SK-N-SH (cell line): ENCODE measurements around the gene ZAP70. TPM values are rescaled to one million over a fixed set of nuclear protein-coding genes. Genes with fewer than 3 reads are reported as not detected.

Source experiments
- CTCF ChIA-PET: fragments of 300-600, 350-600 bp; formaldehyde crosslinking; extraction: SDS; loops from one replicate; lab custom pipeline; 2021; lab: Yijun Ruan, JAX
- POLR2A ChIA-PET: fragments of 350-600 bp; sonication (Branson Sonifier 250); formaldehyde crosslinking; extraction: SDS; loops from one replicate; lab custom pipeline; 2020; ENCODE audit warnings: antibody characterized with exemption, inconsistent platforms; lab: Yijun Ruan, JAX
- DNase-seq: peaks from one replicate; pipeline ENCODE4 v3.0.0; 2012
- H2AFZ ChIP-seq: fragments of 200-600 bp; sonication (generic); 2 replicates; pipeline ENCODE4 v1.8.1; 2016; ENCODE audit warnings: antibody characterized with exemption, mild to moderate bottlenecking, low read depth
- H3F3A ChIP-seq: fragments of 200-600 bp; sonication (generic); replicated peaks from 2 replicates; pipeline ENCODE3; 2016; ENCODE audit warnings: antibody characterized with exemption, mild to moderate bottlenecking; ENCODE audit not compliant: insufficient read depth
- H3K27ac ChIP-seq, 2 experiments: fragments of 200-500 bp in 1 of 2; fragments of 200-600 bp in 1 of 2; sonication (Bioruptor generic) in 1 of 2; sonication (generic), shearing (Covaris generic) in 1 of 2; 2 replicates each; pipeline versions ENCODE4 v1.5.1 to v1.6.1; 2014 to 2016; ENCODE audit warnings: low read depth in 2 of 2, inconsistent platforms in 1 of 2, low read length in 1 of 2, mild to moderate bottlenecking in 1 of 2, mixed read lengths in 1 of 2
- H3K27me3 ChIP-seq: fragments of 200-600 bp; sonication (generic), shearing (Covaris generic); 2 replicates; pipeline ENCODE4 v1.6.1; 2016; ENCODE audit warnings: mixed run types; ENCODE audit not compliant: insufficient read depth
- H3K36me3 ChIP-seq, 2 experiments: fragments of 200-500 bp in 1 of 2; fragments of 200-600 bp in 1 of 2; sonication (Bioruptor generic) in 1 of 2; sonication (generic) in 1 of 2; replicated peaks in 1 of 2; 2 replicates each; pipeline versions ENCODE3 to v1.5.1; 2014 to 2016; ENCODE audit warnings: low read length in 1 of 2, mild to moderate bottlenecking in 1 of 2; ENCODE audit not compliant: insufficient read depth in 2 of 2, control insufficient read depth in 1 of 2
- H3K4me1 ChIP-seq, 2 experiments: fragments of 200-500 bp in 1 of 2; fragments of 200-600 bp in 1 of 2; sonication (Bioruptor generic) in 1 of 2; sonication (generic), shearing (Covaris generic) in 1 of 2; 2 replicates each; pipeline versions ENCODE4 v1.5.1 to v1.6.1; 2014 to 2016; ENCODE audit warnings: low read depth in 1 of 2, low read length in 1 of 2, mixed run types in 1 of 2; ENCODE audit not compliant: insufficient read depth in 2 of 2, control insufficient read depth in 1 of 2
- H3K4me2 ChIP-seq: fragments of 200-600 bp; sonication (generic), shearing (Covaris generic); 2 replicates; pipeline ENCODE4 v1.6.1; 2017; ENCODE audit warnings: mixed run types
- H3K4me3 ChIP-seq, 2 experiments: fragments of 200-500 bp in 1 of 2; fragments of 200-600 bp in 1 of 2; sonication (Bioruptor generic) in 1 of 2; sonication (generic), shearing (Covaris generic) in 1 of 2; 2 replicates each; pipeline versions ENCODE4 v1.5.1 to v1.8.1; 2014 to 2016; ENCODE audit warnings: low read depth in 2 of 2, inconsistent platforms in 1 of 2, low read length in 1 of 2, mild to moderate bottlenecking in 1 of 2, mixed read lengths in 1 of 2, moderate library complexity in 1 of 2
- H3K79me2 ChIP-seq: fragments of 200-600 bp; sonication (generic); 2 replicates; pipeline ENCODE4 v1.8.1; 2017; ENCODE audit warnings: mild to moderate bottlenecking; ENCODE audit not compliant: insufficient read depth
- H3K9ac ChIP-seq: fragments of 200-600 bp; sonication (generic); 2 replicates; pipeline ENCODE4 v1.6.1; 2017; ENCODE audit warnings: mixed run types
- H3K9me2 ChIP-seq: fragments of 200-600 bp; sonication (generic); 2 replicates; pipeline ENCODE4 v1.6.1; 2017; ENCODE audit warnings: mixed run types
- H3K9me3 ChIP-seq: fragments of 200-600 bp; sonication (generic); 2 replicates; pipeline ENCODE4 v1.6.1; 2017; ENCODE audit warnings: mixed run types, mild to moderate bottlenecking, moderate library complexity
- H4K20me1 ChIP-seq: fragments of 200-600 bp; sonication (generic); 2 replicates; pipeline ENCODE4 v1.6.1; 2017; ENCODE audit warnings: mild to moderate bottlenecking, mixed run types; ENCODE audit not compliant: insufficient read depth
- CHD2 ChIP-seq: fragments of 150-350 bp; IDR thresholded peaks from 2 replicates; pipeline ENCODE4 v1.6.1; 2018; ENCODE audit warnings: low read length; ENCODE audit not compliant: partially characterized antibody
- EP300 ChIP-seq, 2 experiments: IDR thresholded peaks; 2 replicates each; pipeline versions ENCODE4 v1.4.0 to v1.6.1; 2012; ENCODE audit warnings: borderline replicate concordance in 1 of 2, low read depth in 1 of 2, low read length in 1 of 2
- FOXM1 ChIP-seq: IDR thresholded peaks from 2 replicates; pipeline ENCODE4 v1.4.0; 2012; ENCODE audit warnings: low read depth, mild to moderate bottlenecking
- GATA2 ChIP-seq: sonication (generic); formaldehyde crosslinking; IDR thresholded peaks from 2 replicates; pipeline ENCODE4 v1.5.0; 2020; ENCODE audit warnings: mild to moderate bottlenecking, missing genetic modification reagents
- JUND ChIP-seq: IDR thresholded peaks from 2 replicates; pipeline ENCODE4 v1.4.0; 2012
- NRF1 ChIP-seq: IDR thresholded peaks from 2 replicates; pipeline ENCODE4 v1.6.1; 2012; ENCODE audit warnings: low read depth, mild to moderate bottlenecking, low read length
- POLR2AphosphoS5 ChIP-seq: IDR thresholded peaks from 2 replicates; pipeline ENCODE4 v1.6.1; 2012; ENCODE audit warnings: low read depth, low read length
- RAD21 ChIP-seq: IDR thresholded peaks from 2 replicates; pipeline ENCODE4 v1.6.1; 2012; ENCODE audit warnings: mild to moderate bottlenecking, low read length
- RCOR1 ChIP-seq: fragments of 150-350 bp; IDR thresholded peaks from 2 replicates; pipeline ENCODE4 v1.6.1; 2017; ENCODE audit warnings: antibody characterized with exemption, low read length
- RXRA ChIP-seq: IDR thresholded peaks from 2 replicates; pipeline ENCODE4 v1.4.0; 2012; ENCODE audit warnings: low read depth, mild to moderate bottlenecking, borderline replicate concordance
- SIN3A ChIP-seq: IDR thresholded peaks from 2 replicates; pipeline ENCODE4 v1.6.1; 2012; ENCODE audit warnings: low read depth, mild to moderate bottlenecking, low read length, moderate library complexity, borderline replicate concordance
- TAF1 ChIP-seq: IDR thresholded peaks from 2 replicates; pipeline ENCODE4 v1.6.1; 2012; ENCODE audit warnings: low read depth, mild to moderate bottlenecking, low read length, moderate library complexity, borderline replicate concordance
- TEAD4 ChIP-seq: IDR thresholded peaks from 2 replicates; pipeline ENCODE4 v1.4.0; 2012; ENCODE audit warnings: mild to moderate bottlenecking, borderline replicate concordance; ENCODE audit not compliant: insufficient read depth
- WGBS: methylation state at CpG from one replicate; pipeline ENCODE4 v1.1.6; 2017; ENCODE audit warnings: low lambda C conversion rate; 5-methylcytosine and 5-hydroxymethylcytosine counted together
- polyA plus RNA-seq, 3 experiments: library from polyadenylated mRNA; depleted of rRNA; stranded (reverse); fragments of >200 nt; gene quantifications; 2 replicates each; pipeline ENCODE4 v1.2.3, GENCODE V29; 2012
- TF ChIP-seq, protein P1 (sequence below): IDR thresholded peaks from 2 replicates; pipeline ENCODE4 v1.4.0; 2012; ENCODE audit warnings: low read depth, borderline replicate concordance
- TF ChIP-seq, protein P2 (sequence below): IDR thresholded peaks from 2 replicates; pipeline ENCODE4 v1.4.0; 2012; ENCODE audit warnings: low read depth
- TF ChIP-seq, protein P3 (sequence below): fragments of 150-350 bp; IDR thresholded peaks from 2 replicates; pipeline ENCODE4 v1.6.1; 2016; ENCODE audit warnings: mild to moderate bottlenecking, low read depth, low read length
- TF ChIP-seq, protein P4 (sequence below): IDR thresholded peaks from 2 replicates; pipeline ENCODE4 v1.6.1; 2012; ENCODE audit warnings: mild to moderate bottlenecking, low read depth, low read length, moderate library complexity

ZAP70 gene
- polyA plus RNA-seq, 1 of the 3 experiments (the other 2 are of a cell fraction) = 0.05 TPM

DNA sequence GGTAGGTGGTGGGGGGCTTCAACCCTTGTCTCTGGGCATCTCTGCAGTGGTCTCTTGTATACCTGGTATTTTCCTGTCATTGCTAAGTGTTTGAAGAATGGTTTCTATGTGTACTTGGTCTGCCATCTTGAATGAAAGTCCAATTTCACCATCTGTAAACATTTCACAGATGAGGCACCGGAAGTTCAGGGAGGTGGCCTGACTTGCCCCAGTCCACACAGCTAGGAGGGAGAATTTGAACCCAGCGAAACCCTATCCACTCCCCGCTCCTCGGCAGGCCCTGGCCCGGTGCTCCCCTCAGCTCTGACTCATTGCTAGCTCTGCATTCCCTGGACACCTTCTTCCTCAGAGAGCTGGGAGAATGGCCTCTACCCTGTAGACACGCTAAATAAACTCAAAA lies 30.5 kb downstream of the ZAP70 start:
- Histone ChIP-seq H3K9me3 (no peaks in the 10 kb centered on the region), H3K36me3 (no peaks in the 10 kb centered on the region), H3K9me2 (no peaks in the 10 kb centered on the region), H3F3A (no peaks in the 10 kb centered on the region), H3K27ac (no peak overlapping the region), H3K4me2 (no peak overlapping the region), H3K4me1 (peaks cover 0 to 4% of the 10 kb centered on the region in 2 experiments; a peak in 1 of 4 replicates), H3K9ac (no peak overlapping the region), H4K20me1 (no peaks in the 10 kb centered on the region), H2AFZ (no peak overlapping the region), H3K79me2 (no peaks in the 10 kb centered on the region), H3K27me3 (no peaks in the 10 kb centered on the region), H3K4me3 (no peak overlapping the region)
- TF ChIP-seq, protein P1, sequence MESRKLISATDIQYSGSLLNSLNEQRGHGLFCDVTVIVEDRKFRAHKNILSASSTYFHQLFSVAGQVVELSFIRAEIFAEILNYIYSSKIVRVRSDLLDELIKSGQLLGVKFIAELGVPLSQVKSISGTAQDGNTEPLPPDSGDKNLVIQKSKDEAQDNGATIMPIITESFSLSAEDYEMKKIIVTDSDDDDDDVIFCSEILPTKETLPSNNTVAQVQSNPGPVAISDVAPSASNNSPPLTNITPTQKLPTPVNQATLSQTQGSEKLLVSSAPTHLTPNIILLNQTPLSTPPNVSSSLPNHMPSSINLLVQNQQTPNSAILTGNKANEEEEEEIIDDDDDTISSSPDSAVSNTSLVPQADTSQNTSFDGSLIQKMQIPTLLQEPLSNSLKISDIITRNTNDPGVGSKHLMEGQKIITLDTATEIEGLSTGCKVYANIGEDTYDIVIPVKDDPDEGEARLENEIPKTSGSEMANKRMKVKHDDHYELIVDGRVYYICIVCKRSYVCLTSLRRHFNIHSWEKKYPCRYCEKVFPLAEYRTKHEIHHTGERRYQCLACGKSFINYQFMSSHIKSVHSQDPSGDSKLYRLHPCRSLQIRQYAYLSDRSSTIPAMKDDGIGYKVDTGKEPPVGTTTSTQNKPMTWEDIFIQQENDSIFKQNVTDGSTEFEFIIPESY = no peak
- no peak for TF ChIP-seq GATA2 (CRISPR knock-in tag)
- TF ChIP-seq SIN3A = no peak
- no peak for TF ChIP-seq POLR2AphosphoS5
- no peak for TF ChIP-seq RCOR1
- no peak for TF ChIP-seq CHD2
- TF ChIP-seq, protein P2, sequence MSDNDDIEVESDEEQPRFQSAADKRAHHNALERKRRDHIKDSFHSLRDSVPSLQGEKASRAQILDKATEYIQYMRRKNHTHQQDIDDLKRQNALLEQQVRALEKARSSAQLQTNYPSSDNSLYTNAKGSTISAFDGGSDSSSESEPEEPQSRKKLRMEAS = no peak
- TF ChIP-seq NRF1 = no peak
- TF ChIP-seq JUND = no peak
- no peak for TF ChIP-seq TAF1
- no peak for TF ChIP-seq RAD21
- no peak for TF ChIP-seq RXRA
- no peak for TF ChIP-seq EP300 (IDR thresholded peaks at IDR 0.05; ENCODE audit: borderline replicate concordance in 1 of 2, low read depth in 1 of 2, low read length in 1 of 2)
- TF ChIP-seq FOXM1 = no peak
- WGBS = 86% methylated on average over 6 of the region's 6 CpGs
- CTCF ChIA-PET = interaction anchor here (0.9 to 2.8 kb wide), 5 partner anchors 10 to 525 kb away, joined by 3 to 8 read pairs (median 3); no protein-coding TSS in a partner anchor
- POLR2A ChIA-PET = no interaction called here
- DNase-seq = no peak

DNA sequence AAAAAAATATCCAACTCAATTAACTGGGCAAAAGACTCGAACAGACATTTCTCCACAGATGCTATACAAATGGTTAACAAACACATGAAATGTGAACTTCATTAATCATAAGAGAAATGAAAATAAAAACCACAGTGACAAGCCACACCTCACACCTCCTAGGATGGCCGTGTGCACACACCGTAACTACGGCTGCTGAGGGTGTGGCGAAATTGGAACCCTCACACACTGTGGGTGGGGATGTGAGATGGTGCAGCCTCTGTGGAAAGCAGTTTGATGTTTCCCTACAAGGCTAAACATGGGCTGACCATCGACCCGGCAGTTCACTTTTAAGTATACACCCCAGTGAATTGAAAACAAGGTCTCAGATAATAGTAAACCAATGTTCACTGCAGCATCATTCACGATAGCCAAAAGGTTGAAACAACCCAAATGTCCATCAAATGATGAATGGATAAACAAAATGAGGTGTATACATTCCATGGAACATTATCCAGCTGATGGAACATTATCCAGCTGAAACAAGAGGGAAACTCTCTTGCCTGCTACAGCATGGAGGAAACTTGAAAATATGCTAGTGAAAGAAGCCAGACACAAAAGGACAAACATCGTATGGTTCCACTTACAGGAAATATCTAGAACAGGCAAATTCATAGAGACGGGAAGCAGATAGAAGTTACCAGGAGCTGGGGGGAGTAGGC lies 32.2 kb downstream of the ZAP70 start:
- Histone ChIP-seq H3K36me3 (no peaks in the 10 kb centered on the region), H3K9me2 (no peaks in the 10 kb centered on the region), H2AFZ (no peak overlapping the region), H3F3A (no peaks in the 10 kb centered on the region), H3K4me2 (no peak overlapping the region), H3K9me3 (no peaks in the 10 kb centered on the region), H4K20me1 (no peaks in the 10 kb centered on the region), H3K27me3 (no peaks in the 10 kb centered on the region), H3K4me3 (no peak overlapping the region), H3K27ac (no peak overlapping the region), H3K4me1 (peaks cover 0 to 4% of the 10 kb centered on the region in 2 experiments; a peak in 1 of 4 replicates), H3K79me2 (no peaks in the 10 kb centered on the region), H3K9ac (no peak overlapping the region)
- TF ChIP-seq, protein P2 = no peak
- no peak for TF ChIP-seq TEAD4
- TF ChIP-seq, protein P3, sequence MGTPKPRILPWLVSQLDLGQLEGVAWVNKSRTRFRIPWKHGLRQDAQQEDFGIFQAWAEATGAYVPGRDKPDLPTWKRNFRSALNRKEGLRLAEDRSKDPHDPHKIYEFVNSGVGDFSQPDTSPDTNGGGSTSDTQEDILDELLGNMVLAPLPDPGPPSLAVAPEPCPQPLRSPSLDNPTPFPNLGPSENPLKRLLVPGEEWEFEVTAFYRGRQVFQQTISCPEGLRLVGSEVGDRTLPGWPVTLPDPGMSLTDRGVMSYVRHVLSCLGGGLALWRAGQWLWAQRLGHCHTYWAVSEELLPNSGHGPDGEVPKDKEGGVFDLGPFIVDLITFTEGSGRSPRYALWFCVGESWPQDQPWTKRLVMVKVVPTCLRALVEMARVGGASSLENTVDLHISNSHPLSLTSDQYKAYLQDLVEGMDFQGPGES = no peak
- TF ChIP-seq, protein P4, sequence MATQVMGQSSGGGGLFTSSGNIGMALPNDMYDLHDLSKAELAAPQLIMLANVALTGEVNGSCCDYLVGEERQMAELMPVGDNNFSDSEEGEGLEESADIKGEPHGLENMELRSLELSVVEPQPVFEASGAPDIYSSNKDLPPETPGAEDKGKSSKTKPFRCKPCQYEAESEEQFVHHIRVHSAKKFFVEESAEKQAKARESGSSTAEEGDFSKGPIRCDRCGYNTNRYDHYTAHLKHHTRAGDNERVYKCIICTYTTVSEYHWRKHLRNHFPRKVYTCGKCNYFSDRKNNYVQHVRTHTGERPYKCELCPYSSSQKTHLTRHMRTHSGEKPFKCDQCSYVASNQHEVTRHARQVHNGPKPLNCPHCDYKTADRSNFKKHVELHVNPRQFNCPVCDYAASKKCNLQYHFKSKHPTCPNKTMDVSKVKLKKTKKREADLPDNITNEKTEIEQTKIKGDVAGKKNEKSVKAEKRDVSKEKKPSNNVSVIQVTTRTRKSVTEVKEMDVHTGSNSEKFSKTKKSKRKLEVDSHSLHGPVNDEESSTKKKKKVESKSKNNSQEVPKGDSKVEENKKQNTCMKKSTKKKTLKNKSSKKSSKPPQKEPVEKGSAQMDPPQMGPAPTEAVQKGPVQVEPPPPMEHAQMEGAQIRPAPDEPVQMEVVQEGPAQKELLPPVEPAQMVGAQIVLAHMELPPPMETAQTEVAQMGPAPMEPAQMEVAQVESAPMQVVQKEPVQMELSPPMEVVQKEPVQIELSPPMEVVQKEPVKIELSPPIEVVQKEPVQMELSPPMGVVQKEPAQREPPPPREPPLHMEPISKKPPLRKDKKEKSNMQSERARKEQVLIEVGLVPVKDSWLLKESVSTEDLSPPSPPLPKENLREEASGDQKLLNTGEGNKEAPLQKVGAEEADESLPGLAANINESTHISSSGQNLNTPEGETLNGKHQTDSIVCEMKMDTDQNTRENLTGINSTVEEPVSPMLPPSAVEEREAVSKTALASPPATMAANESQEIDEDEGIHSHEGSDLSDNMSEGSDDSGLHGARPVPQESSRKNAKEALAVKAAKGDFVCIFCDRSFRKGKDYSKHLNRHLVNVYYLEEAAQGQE = no peak
- POLR2A ChIA-PET = no interaction called here
- no peak for DNase-seq
- WGBS = 88% methylated on average over 10 of the region's 10 CpGs
- CTCF ChIA-PET = no interaction called here
